Heart left ventricle (tissue), 13 donors: Measurements from ENCODE around the gene KCNE1.

Experiments used
- CTCF ChIP-seq, 12 donors: fragments of 200-600 bp; sonication (generic) in 4 of 12; IDR thresholded peaks; one replicate each; pipeline versions ENCODE4 v1.5.0 to v1.8.0; 2018 to 2022; ENCODE audit warnings: antibody characterized with exemption in 12 of 12, mild to moderate bottlenecking in 5 of 12
- POLR2A ChIP-seq, 2 donors: fragments of 450-650 bp; IDR thresholded peaks; one replicate each; pipeline ENCODE4 v1.6.1; 2017; ENCODE audit warnings: antibody characterized with exemption in 2 of 2, mild to moderate bottlenecking in 2 of 2, moderate library complexity in 2 of 2
- donor health status: ischemic (EF 13 %, LVEDD 7.1; RV severe dilation, severe dysfunction).
- donor health status: DM: no; HTN: yes; CAD: no.
- donor health status: DM: no; HTN: no; CAD: no.
- donor health status: ischemic (EF 25% LVEDD 6.9; RV normal size, moderate dysfunction).
- donor health status: ischemic (EF 25% LVEDD 5.7; RV mildly dilated, moderate dysfunction).
- donor health status: ischemic (EF 35%, LVEDD 5.7; RV mildly dilated, moderate dysfunction).
- donor health status: nonischemic (EF 11% LVEDD 7.7; RV severe dilation, severe dysfunction).
- donor health status: DM: yes; HTN: yes; CAD: no.
- donor health status: PGD.
- donor health status: ischemic (EF 29% LVEDD 5.4; RV normal size, mild dysfunction).
- donor health status: nonischemic (EF 23%, LVEDD 6.1; RV moderate dilation, normal function).

- no peak for TF ChIP-seq CTCF (IDR thresholded peaks at IDR 0.05)
- no peak for TF ChIP-seq POLR2A (IDR thresholded peaks at IDR 0.05)
These were observed 41.3 kb upstream of the KCNE1 start for GRCh38 chr21:34553151-34553952.
